CD4-positive, alpha-beta T cell (primary cell): ENCODE data around the gene NEK10. TPM values are rescaled to one million over a fixed set of nuclear protein-coding genes. Genes with fewer than 3 reads are reported as not detected.

Source experiments
- ATAC-seq: fragments of 200-7000 bp; cut with Tn5 transposase; one replicate; pipeline ENCODE4 v1.10.0; 2022; ENCODE audit warnings: mild to moderate bottlenecking; ENCODE audit not compliant: poor library complexity
- CTCF ChIA-PET: fragments of 350-600 bp; sonication (Branson Sonifier 250); formaldehyde crosslinking; loops from one replicate; lab custom pipeline; 2021; ENCODE audit warnings: antibody characterized with exemption, inconsistent platforms; lab: Charles Lee
- POLR2A ChIA-PET: fragments of 350-600 bp; sonication (Branson Sonifier 250); formaldehyde crosslinking; loops from one replicate; lab custom pipeline; 2021; ENCODE audit warnings: antibody characterized with exemption, inconsistent platforms; lab: Charles Lee
- DNase-seq, 14 experiments: peaks; one replicate each; pipeline ENCODE4 v3.0.0-alpha.2; 2013 to 2020; ENCODE audit warnings: mixed read lengths in 2 of 14
- H3K27ac ChIP-seq, 2 donors: one replicate each; pipeline versions ENCODE4 v1.5.1 to v1.7.0; 2013; ENCODE audit warnings: low read length in 2 of 2, low read depth in 1 of 2, mild to moderate bottlenecking in 1 of 2
- H3K27me3 ChIP-seq, 2 experiments: 1 replicate in 1 of 2; 2 replicates in 1 of 2; pipeline versions ENCODE4 v1.6.1 to v1.7.0; 2013; ENCODE audit warnings: low read length in 2 of 2, control low read depth in 1 of 2, mild to moderate bottlenecking in 1 of 2, moderate library complexity in 1 of 2; ENCODE audit not compliant: insufficient read depth in 2 of 2, control insufficient read depth in 1 of 2
- H3K36me3 ChIP-seq: one replicate; pipeline ENCODE4 v1.6.1; 2013; ENCODE audit warnings: low read length, control low read depth; ENCODE audit not compliant: insufficient read depth
- H3K4me1 ChIP-seq: one replicate; pipeline ENCODE4 v1.6.1; 2013; ENCODE audit warnings: low read length, control low read depth; ENCODE audit not compliant: insufficient read depth
- H3K4me3 ChIP-seq: one replicate; pipeline ENCODE4 v1.5.1; 2013; ENCODE audit warnings: mild to moderate bottlenecking, low read length, moderate library complexity
- H3K9me3 ChIP-seq, 2 experiments: 1 replicate in 1 of 2; 2 replicates in 1 of 2; pipeline versions ENCODE4 v1.6.1 to v1.7.0; 2013; ENCODE audit warnings: low read length in 2 of 2, mild to moderate bottlenecking in 2 of 2, control low read depth in 1 of 2, moderate library complexity in 1 of 2; ENCODE audit not compliant: control insufficient read depth in 1 of 2, insufficient read depth in 1 of 2
- H3K27ac Mint-ChIP-seq: one replicate; pipeline ENCODE4 v1.8.0; 2020; ENCODE audit warnings: mixed read lengths
- H3K27me3 Mint-ChIP-seq: one replicate; pipeline ENCODE4 v1.8.0; 2021; ENCODE audit warnings: mixed read lengths
- H3K36me3 Mint-ChIP-seq: one replicate; pipeline ENCODE4 v1.8.0; 2021; ENCODE audit warnings: low read depth, mixed read lengths
- H3K4me1 Mint-ChIP-seq: one replicate; pipeline ENCODE4 v1.8.0; 2021; ENCODE audit warnings: low read depth, mixed read lengths
- H3K4me3 Mint-ChIP-seq: one replicate; pipeline ENCODE4 v1.8.0; 2020; ENCODE audit warnings: mild to moderate bottlenecking, mixed read lengths
- H3K9me3 Mint-ChIP-seq: one replicate; pipeline ENCODE4 v1.8.0; 2020; ENCODE audit warnings: mixed read lengths
- CTCF ChIP-seq: fragments of 200-600 bp; IDR thresholded peaks from one replicate; pipeline ENCODE4 v1.8.0; 2022; ENCODE audit warnings: antibody characterized with exemption, mild to moderate bottlenecking
- intact Hi-C, 2 experiments: fragments of 100-400 bp; cut with DNase I in 1 of 2; cut with micrococcal nuclease in 1 of 2; formaldehyde crosslinking; loops; one replicate each; pipeline versions ENCODE4 v1.15.1 to v1.9.0; 2023 to 2025; cut with DNase I, micrococcal nuclease
- total RNA-seq, 174 experiments: library from RNA in 2 of 174; stranded (reverse) in 2 of 174; gene quantifications; one replicate each; pipeline ENCODE4 v1.2.3 and lab custom pipeline; 2021 to 2026

NEK10 gene
- total RNA-seq, 2 experiments from 2014 or later, result 0.61 to 0.77 TPM

GRCh38 chr3:27326629-27327545 lies 42.3 kb downstream of the NEK10 start:
- Histone ChIP-seq H3K4me3 (no peak overlapping the region), H3K9me3 (peaks cover 0 to 5% of the 10 kb centered on the region in 2 experiments), H3K36me3 (no peaks in the 10 kb centered on the region), H3K4me1 (no peaks in the 10 kb centered on the region), H3K27ac (no peak overlapping the region), H3K27me3 (no peaks in the 10 kb centered on the region)
- Mint-ChIP-seq H3K4me3 (no peak overlapping the region), H3K27ac (no peak overlapping the region), H3K9me3 (peaks cover 6% of the 10 kb centered on the region), H3K36me3 (no peaks in the 10 kb centered on the region), H3K4me1 (no peaks in the 10 kb centered on the region), H3K27me3 (no peaks in the 10 kb centered on the region)
- no peak for TF ChIP-seq CTCF
- no peak for DNase-seq
- no peak for ATAC-seq
- intact Hi-C loops, result no loop called here
- ChIA-PET CTCF (no interaction called here), POLR2A (no interaction called here)

GRCh38 chr3:27326202-27326601 lies 43.0 kb downstream of the NEK10 start:
- no peak overlapping the region for H3K4me3 ChIP-seq
- H3K4me1 ChIP-seq, result no peaks in the 10 kb centered on the region
- H3K36me3 Mint-ChIP-seq, result no peaks in the 10 kb centered on the region
- no peak overlapping the region for H3K4me3 Mint-ChIP-seq
- ATAC-seq (no peak), DNase-seq (no peak)
- no peak overlapping the region for H3K27ac ChIP-seq
- intact Hi-C loops, result no loop called here
- peaks cover 6% of the 10 kb centered on the region for H3K9me3 Mint-ChIP-seq
- H3K36me3 ChIP-seq, result no peaks in the 10 kb centered on the region
- ChIA-PET CTCF (no interaction called here), POLR2A (no interaction called here)
- no peak overlapping the region for H3K27ac Mint-ChIP-seq
- peaks cover 0 to 5% of the 10 kb centered on the region in 2 experiments for H3K9me3 ChIP-seq
- H3K27me3 ChIP-seq, result no peaks in the 10 kb centered on the region
- H3K27me3 Mint-ChIP-seq, result no peaks in the 10 kb centered on the region
- no peaks in the 10 kb centered on the region for H3K4me1 Mint-ChIP-seq
- TF ChIP-seq CTCF, result no peak

GRCh38 chr3:27325419-27325818 lies 43.8 kb downstream of the NEK10 start:
- Mint-ChIP-seq H3K36me3 (no peaks in the 10 kb centered on the region), H3K27ac (no peak overlapping the region), H3K27me3 (no peaks in the 10 kb centered on the region), H3K4me3 (no peak overlapping the region), H3K4me1 (no peaks in the 10 kb centered on the region), H3K9me3 (peaks cover 6% of the 10 kb centered on the region)
- ATAC-seq (no peak), DNase-seq (no peak)
- intact Hi-C loops, result no loop called here
- Histone ChIP-seq H3K9me3 (peaks cover 0 to 5% of the 10 kb centered on the region in 2 experiments), H3K27me3 (no peaks in the 10 kb centered on the region), H3K36me3 (no peaks in the 10 kb centered on the region), H3K4me1 (no peaks in the 10 kb centered on the region), H3K4me3 (no peak overlapping the region), H3K27ac (no peak overlapping the region)
- ChIA-PET POLR2A (interaction anchor here (0.6 kb wide), 1 partner anchor 39 kb away, joined by 3 read pairs; no protein-coding TSS in a partner anchor), CTCF (interaction anchor here (1.3 kb wide), 1 partner anchor 20 kb away, joined by 3 read pairs; no protein-coding TSS in a partner anchor)
- no peak for TF ChIP-seq CTCF
